B cell (primary cell): ENCODE results near the gene ACACB. TPM values are rescaled to one million over a fixed set of nuclear protein-coding genes. Genes with fewer than 3 reads are reported as not detected.

Experiments
- ATAC-seq: fragments of 200-7000 bp; cut with Tn5 transposase; one replicate; pipeline ENCODE4 v1.10.0; 2021; ENCODE audit warnings: low read depth, mild to moderate bottlenecking, moderate number of reproducible peaks, moderate library complexity
- CTCF ChIA-PET: fragments of 350-600 bp; sonication (Branson Sonifier 250); formaldehyde crosslinking; loops from one replicate; lab custom pipeline; 2021; ENCODE audit warnings: antibody characterized with exemption, inconsistent platforms; lab: Charles Lee
- POLR2A ChIA-PET: fragments of 350-600 bp; sonication (Branson Sonifier 250); formaldehyde crosslinking; loops from one replicate; lab custom pipeline; 2021; ENCODE audit warnings: antibody characterized with exemption; lab: Charles Lee
- DNase-seq: peaks from one replicate; pipeline ENCODE4 v3.0.0; 2013
- H2AFZ ChIP-seq: 2 replicates; pipeline ENCODE4 v1.6.1; 2012; ENCODE audit warnings: mild to moderate bottlenecking, low read depth, low read length; ENCODE audit not compliant: insufficient read depth, poor library complexity, severe bottlenecking
- H3K27ac ChIP-seq, 2 donors: 1 replicate in 1 of 2; 2 replicates in 1 of 2; pipeline ENCODE4 v1.5.1; 2012 to 2013; ENCODE audit warnings: low read length in 2 of 2, mild to moderate bottlenecking in 2 of 2, moderate library complexity in 1 of 2
- H3K27me3 ChIP-seq, 4 experiments: fragments of 200-600 bp in 1 of 4; sonication (generic) in 1 of 4; replicated peaks in 1 of 4; 1 replicate in 2 of 4; 2 replicates in 2 of 4; pipeline versions ENCODE4 v1.6.1 to v1.7.0; 2013 to 2016; ENCODE audit warnings: low read length in 3 of 4, mild to moderate bottlenecking in 2 of 4, mixed read lengths in 1 of 4, moderate library complexity in 1 of 4; ENCODE audit not compliant: insufficient read depth in 4 of 4, control insufficient read depth in 3 of 4; ENCODE audit errors: control extremely low read depth in 1 of 4
- H3K36me3 ChIP-seq, 2 experiments: replicated peaks in 1 of 2; 1 replicate in 1 of 2; 2 replicates in 1 of 2; pipeline versions ENCODE4 v1.6.1 to v1.7.1; 2013; ENCODE audit warnings: low read length in 1 of 2; ENCODE audit not compliant: insufficient read depth in 2 of 2, control insufficient read depth in 1 of 2; ENCODE audit errors: control extremely low read depth in 1 of 2, extremely low read depth in 1 of 2
- H3K4me1 ChIP-seq, 2 donors: fragments of 200-600 bp in 1 of 2; sonication (generic) in 1 of 2; 1 replicate in 1 of 2; 2 replicates in 1 of 2; pipeline versions ENCODE4 v1.5.1 to v1.6.1; 2013 to 2017; ENCODE audit warnings: low read length in 2 of 2; ENCODE audit not compliant: control insufficient read depth in 2 of 2, insufficient read depth in 2 of 2
- H3K4me2 ChIP-seq: replicated peaks from 2 replicates; pipeline ENCODE3; 2012; ENCODE audit warnings: mild to moderate bottlenecking, low read depth, low read length; ENCODE audit not compliant: poor library complexity, severe bottlenecking
- H3K4me3 ChIP-seq, 5 experiments: fragments of 200-600 bp in 1 of 5; sonication (generic) in 1 of 5; 1 replicate in 3 of 5; 2 replicates in 2 of 5; pipeline versions ENCODE4 v1.5.1 to v1.7.0; 2011 to 2016; ENCODE audit warnings: low read length in 4 of 5, mild to moderate bottlenecking in 4 of 5, low read depth in 2 of 5, control low read depth in 1 of 5, moderate library complexity in 1 of 5; ENCODE audit not compliant: insufficient read depth in 1 of 5; ENCODE audit errors: control extremely low read depth in 1 of 5, extremely low read depth in 1 of 5
- H3K79me2 ChIP-seq: fragments of 200-600 bp; sonication (generic); one replicate; pipeline ENCODE4 v1.6.0; 2016; ENCODE audit warnings: low read length; ENCODE audit not compliant: control insufficient read depth, insufficient read depth
- H3K9ac ChIP-seq: fragments of 200-600 bp; sonication (generic); 2 replicates; pipeline ENCODE4 v1.6.1; 2017; ENCODE audit warnings: mild to moderate bottlenecking, low read length, moderate library complexity
- H3K9me3 ChIP-seq, 3 donors: one replicate each; pipeline versions ENCODE4 v1.6.1 to v1.7.1; 2013; ENCODE audit warnings: low read length in 2 of 3; ENCODE audit not compliant: control insufficient read depth in 2 of 3, insufficient read depth in 1 of 3; ENCODE audit errors: control extremely low read depth in 1 of 3
- H4K20me1 ChIP-seq: 2 replicates; pipeline ENCODE4 v1.6.0; 2012; ENCODE audit warnings: mild to moderate bottlenecking, low read length; ENCODE audit not compliant: insufficient read depth, control insufficient read depth, poor library complexity, severe bottlenecking
- H3K27ac Mint-ChIP-seq: one replicate; pipeline ENCODE4 v1.8.0; 2021; ENCODE audit warnings: mixed read lengths
- H3K27me3 Mint-ChIP-seq: one replicate; pipeline ENCODE4 v1.8.0; 2021; ENCODE audit warnings: mixed read lengths
- H3K4me1 Mint-ChIP-seq: one replicate; pipeline ENCODE4 v1.8.0; 2021; ENCODE audit warnings: mixed read lengths
- H3K4me3 Mint-ChIP-seq: one replicate; pipeline ENCODE4 v1.8.0; 2021; ENCODE audit warnings: mixed read lengths
- H3K9me3 Mint-ChIP-seq: one replicate; pipeline ENCODE4 v1.8.0; 2022; ENCODE audit warnings: mixed read lengths; ENCODE audit not compliant: insufficient read depth
- CTCF ChIP-seq: fragments of 200-600 bp; IDR thresholded peaks from one replicate; pipeline ENCODE4 v1.8.0; 2022; ENCODE audit warnings: antibody characterized with exemption, mild to moderate bottlenecking
- EZH2 ChIP-seq: IDR thresholded peaks from 2 replicates; pipeline ENCODE4 v1.6.1; 2012; ENCODE audit warnings: borderline replicate concordance, low read depth, mild to moderate bottlenecking, moderate library complexity, low read length; ENCODE audit not compliant: insufficient read depth, poor library complexity, severe bottlenecking
- whole genome bisulfite sequencing: methylation state at CpG from one replicate; pipeline ENCODE4 v1.1.5; 2013; ENCODE audit warnings: missing lambda C conversion rate; ENCODE audit not compliant: insufficient coverage; 5-methylcytosine and 5-hydroxymethylcytosine counted together
- intact Hi-C: fragments of 100-400 bp; cut with micrococcal nuclease; formaldehyde crosslinking; loops from one replicate; pipeline ENCODE4 v1.10.0; 2022
- polyA plus RNA-seq: library from polyadenylated mRNA; depleted of rRNA; stranded (reverse); fragments of >200 nt; gene quantifications from 2 replicates; pipeline ENCODE4 v1.2.3, GENCODE V29; 2012
- total RNA-seq, 2 donors: library from RNA; stranded (reverse); fragments of 120-200 nt in 1 of 2; gene quantifications; 1 replicate in 1 of 2; 2 replicates in 1 of 2; pipeline versions ENCODE4 v1.2.3 to v1.2.4, GENCODE V29; 2013 to 2022

The ACACB gene
- total and polyA plus RNA-seq, 2 donors (not counting 1 experiment from before 2014, with no cell fraction given) = 7.4 to 27.5 TPM

GRCh38 chr12:109098183-109098604 is 18.2 kb upstream of the ACACB start:
- Histone ChIP-seq H3K9ac (peak overlapping the region; percentile 77), H3K9me3 (no peaks in the 10 kb centered on the region), H3K36me3 (peaks cover 0 to 2% of the 10 kb centered on the region in 2 experiments), H3K4me3 (peak overlapping the region; percentile 53 to 89 (median 81)), H3K79me2 (peaks cover 13% of the 10 kb centered on the region), H3K27me3 (no peaks in the 10 kb centered on the region), H3K4me1 (peaks cover 19 to 24% of the 10 kb centered on the region in 2 donors), H2AFZ (peak overlapping the region; percentile 93), H3K4me2 (peak overlapping the region; percentile 90), H3K27ac (peak overlapping the region in 1 of 2 donors; percentile 53), H4K20me1 (no peaks in the 10 kb centered on the region)
- Mint-ChIP-seq H3K27me3 (no peaks in the 10 kb centered on the region), H3K9me3 (no peaks in the 10 kb centered on the region), H3K4me3 (peak overlapping the region; percentile 92), H3K27ac (peak overlapping the region; percentile 69), H3K4me1 (peaks cover 27% of the 10 kb centered on the region)
- POLR2A ChIA-PET = interaction anchor here (0.6 kb wide), 1 partner anchor 67 kb away, joined by 6 read pairs; no protein-coding TSS in a partner anchor
- no peak for TF ChIP-seq CTCF
- no peak for TF ChIP-seq EZH2
- intact Hi-C loops = loop anchor here (1.0 to 10.0 kb wide), 6 partner anchors 14 to 617 kb away; partner anchors contain the start of genes FAM222A, FICD, SELPLG and USP30
- DNase-seq (no peak), ATAC-seq (peak; percentile 15)
- CTCF ChIA-PET = interaction anchor here (3.4 kb wide), 1 partner anchor 14 kb away, joined by 19 read pairs; no protein-coding TSS in a partner anchor
- WGBS = under 1% methylated on average over 32 of the region's 32 CpGs

DNA sequence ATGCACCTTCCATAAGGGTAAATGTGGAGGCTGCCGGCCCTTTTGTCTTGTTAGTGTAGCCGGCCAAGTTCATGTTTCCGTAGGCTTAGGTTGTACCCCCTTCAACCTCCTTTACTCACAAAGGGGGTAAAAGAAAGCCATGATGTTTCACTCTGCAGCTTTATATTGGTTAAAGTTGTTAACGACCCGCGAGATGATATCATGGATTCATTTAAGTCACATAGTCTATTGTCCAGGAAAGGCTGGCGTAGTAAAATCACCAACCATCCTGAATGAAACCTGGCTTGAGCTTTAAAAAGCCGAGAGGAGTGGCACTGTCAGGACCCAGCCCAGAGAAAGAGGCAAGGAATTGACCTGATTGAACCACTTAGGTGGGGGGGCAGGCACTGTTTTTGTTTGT is 17.7 kb upstream of the ACACB start:
- Histone ChIP-seq H3K36me3 (peaks cover under 1 to 7% of the 10 kb centered on the region in 2 experiments), H3K4me3 (peak overlapping the region; percentile 53 to 89 (median 81)), H2AFZ (peak overlapping the region; percentile 93), H3K27ac (peak overlapping the region in 1 of 2 donors; percentile 53), H3K9me3 (no peaks in the 10 kb centered on the region), H4K20me1 (no peaks in the 10 kb centered on the region), H3K27me3 (no peaks in the 10 kb centered on the region), H3K79me2 (peaks cover 11% of the 10 kb centered on the region), H3K4me1 (peaks cover 17 to 21% of the 10 kb centered on the region in 2 donors), H3K4me2 (peak overlapping the region; percentile 90), H3K9ac (peak overlapping the region; percentile 77)
- WGBS = 19% methylated on average over 5 of the region's 8 CpGs
- ATAC-seq (no peak), DNase-seq (no peak)
- Mint-ChIP-seq H3K27ac (peak overlapping the region; percentile 69), H3K27me3 (no peaks in the 10 kb centered on the region), H3K9me3 (no peaks in the 10 kb centered on the region), H3K4me3 (peak overlapping the region; percentile 92), H3K4me1 (peaks cover 23% of the 10 kb centered on the region)
- ChIA-PET CTCF (interaction anchor here (3.4 kb wide), 1 partner anchor 14 kb away, joined by 19 read pairs; no protein-coding TSS in a partner anchor), POLR2A (interaction anchor here (0.6 kb wide), 1 partner anchor 67 kb away, joined by 6 read pairs; no protein-coding TSS in a partner anchor)
- TF ChIP-seq CTCF = no peak
- no peak for TF ChIP-seq EZH2
- intact Hi-C loops = loop anchor here (1.0 to 10.0 kb wide), 6 partner anchors 14 to 616 kb away; partner anchors contain the start of genes FAM222A, FICD, SELPLG and USP30
